GM19025 (cell line): ENCODE data around the gene CHD5.
"Not testable (repeated sequence)": the region's sequence is repeated elsewhere in the genome, so short reads cannot be mapped to it uniquely, and the experiment has no call there.

Experiments used
- ATAC-seq: cut with Tn5 transposase; IDR thresholded peaks from one replicate; pipeline ENCODE4 v1.9.1; 2021; ENCODE audit warnings: mild to moderate bottlenecking, low read depth, moderate library complexity; ENCODE audit not compliant: unreplicated experiment

The CHD5 gene

GRCh38 chr1:6090996-6091822, 88.9 kb downstream of the CHD5 start:
- ATAC-seq, result no peak

- ATAC-seq, result no peak
These were observed 89.8 kb downstream of the CHD5 start for GRCh38 chr1:6090288-6090687.

- no peak for ATAC-seq
These were observed 91.2 kb downstream of the CHD5 start for GRCh38 chr1:6088956-6089355.

GRCh38 chr1:6087958-6088357, 92.2 kb downstream of the CHD5 start:
- ATAC-seq, result no peak

- no peak for ATAC-seq
These were observed 92.7 kb downstream of the CHD5 start for GRCh38 chr1:6087377-6087772.

- no peak for ATAC-seq
These were observed 93.3 kb downstream of the CHD5 start for GRCh38 chr1:6086762-6087376.

- ATAC-seq, result no peak
These were observed 93.8 kb downstream of the CHD5 start for GRCh38 chr1:6086358-6086757.

- ATAC-seq, result no peak
These were observed 94.5 kb downstream of the CHD5 start for GRCh38 chr1:6085666-6086065.

GRCh38 chr1:6084781-6085495, 95.2 kb downstream of the CHD5 start:
- no peak for ATAC-seq

- no peak for ATAC-seq
These were observed 96.2 kb downstream of the CHD5 start for GRCh38 chr1:6083801-6084446.

GRCh38 chr1:6083385-6083784, 96.7 kb downstream of the CHD5 start:
- ATAC-seq, result no peak

- ATAC-seq, result no peak
These were observed 97.6 kb downstream of the CHD5 start for GRCh38 chr1:6082430-6082971.

GRCh38 chr1:6081901-6082300, 98.2 kb downstream of the CHD5 start:
- ATAC-seq, result no peak

GRCh38 chr1:6080469-6080868, 99.7 kb downstream of the CHD5 start:
- no peak for ATAC-seq

GRCh38 chr1:6077919-6078318, 102.2 kb downstream of the CHD5 start:
- no peak for ATAC-seq

GRCh38 chr1:6077506-6077905, 102.6 kb downstream of the CHD5 start:
- ATAC-seq, result no peak

GRCh38 chr1:6077061-6077460, 103.1 kb downstream of the CHD5 start:
- ATAC-seq, result not testable (repeated sequence)

- ATAC-seq, result no peak
These were observed 104.4 kb downstream of the CHD5 start for GRCh38 chr1:6075748-6076147.

GRCh38 chr1:6074192-6074901, 105.8 kb downstream of the CHD5 start:
- ATAC-seq, result no peak

- ATAC-seq, result no peak
These were observed 106.6 kb downstream of the CHD5 start for GRCh38 chr1:6073480-6074053.
